Lower leg skin (tissue), 3 donors: ENCODE measurements around the gene RASA3.

Source experiments
- POLR2A ChIP-seq, 2 donors: fragments of 450-650 bp; IDR thresholded peaks; one replicate each; pipeline ENCODE4 v1.6.1; 2016 to 2017; ENCODE audit warnings: antibody characterized with exemption in 2 of 2, mild to moderate bottlenecking in 1 of 2, moderate library complexity in 1 of 2
- TF ChIP-seq, protein P1 (sequence below), 3 donors: fragments of 450-650 bp; IDR thresholded peaks; one replicate each; pipeline ENCODE4 v1.5.1; 2016; ENCODE audit warnings: antibody characterized with exemption in 3 of 3, mild to moderate bottlenecking in 3 of 3, moderate library complexity in 2 of 3

DNA sequence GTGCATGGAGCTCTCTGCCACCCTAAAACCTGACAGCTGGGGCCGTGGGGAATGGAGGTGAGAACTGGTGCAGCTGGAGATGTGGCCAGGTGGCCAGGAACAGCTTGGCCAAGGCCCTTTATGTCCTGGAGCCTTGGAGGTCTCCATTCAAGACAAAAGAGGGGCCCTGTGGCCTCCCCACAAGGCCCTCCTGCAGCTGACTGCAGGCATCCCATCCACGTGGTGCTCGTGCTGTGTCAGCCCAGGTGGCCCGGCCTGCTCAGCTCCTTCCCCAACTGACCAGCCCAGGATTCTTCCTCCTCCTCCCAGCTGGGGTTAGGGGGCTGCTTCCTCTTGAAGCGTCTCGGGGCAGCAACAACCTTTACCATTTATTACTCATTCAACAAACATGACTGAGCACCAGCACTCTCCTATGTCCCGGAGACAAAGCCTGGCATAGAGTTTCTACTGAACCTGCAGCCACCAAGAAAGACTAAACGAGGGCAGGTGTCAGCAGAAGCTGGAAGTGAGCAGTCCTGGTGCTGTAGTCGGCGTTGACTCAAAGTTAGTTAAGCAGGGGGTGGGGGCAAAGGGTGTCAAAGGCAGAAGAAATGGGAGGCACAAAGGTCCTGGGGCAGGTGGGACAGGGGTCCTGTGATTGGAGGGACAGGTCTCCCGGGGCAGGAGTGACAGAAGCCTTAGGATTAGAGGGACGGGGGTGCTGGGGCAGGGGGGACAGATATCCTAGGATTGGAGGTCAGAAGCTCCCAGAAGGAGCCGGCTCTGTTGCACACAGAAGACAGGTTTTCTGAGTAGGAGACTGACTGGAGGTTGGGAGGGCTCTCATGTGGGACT is 135.3 kb downstream of the RASA3 start:
- TF ChIP-seq, protein P1, sequence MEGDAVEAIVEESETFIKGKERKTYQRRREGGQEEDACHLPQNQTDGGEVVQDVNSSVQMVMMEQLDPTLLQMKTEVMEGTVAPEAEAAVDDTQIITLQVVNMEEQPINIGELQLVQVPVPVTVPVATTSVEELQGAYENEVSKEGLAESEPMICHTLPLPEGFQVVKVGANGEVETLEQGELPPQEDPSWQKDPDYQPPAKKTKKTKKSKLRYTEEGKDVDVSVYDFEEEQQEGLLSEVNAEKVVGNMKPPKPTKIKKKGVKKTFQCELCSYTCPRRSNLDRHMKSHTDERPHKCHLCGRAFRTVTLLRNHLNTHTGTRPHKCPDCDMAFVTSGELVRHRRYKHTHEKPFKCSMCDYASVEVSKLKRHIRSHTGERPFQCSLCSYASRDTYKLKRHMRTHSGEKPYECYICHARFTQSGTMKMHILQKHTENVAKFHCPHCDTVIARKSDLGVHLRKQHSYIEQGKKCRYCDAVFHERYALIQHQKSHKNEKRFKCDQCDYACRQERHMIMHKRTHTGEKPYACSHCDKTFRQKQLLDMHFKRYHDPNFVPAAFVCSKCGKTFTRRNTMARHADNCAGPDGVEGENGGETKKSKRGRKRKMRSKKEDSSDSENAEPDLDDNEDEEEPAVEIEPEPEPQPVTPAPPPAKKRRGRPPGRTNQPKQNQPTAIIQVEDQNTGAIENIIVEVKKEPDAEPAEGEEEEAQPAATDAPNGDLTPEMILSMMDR (IDR thresholded peaks at IDR 0.05): no peak
- no peak for TF ChIP-seq POLR2A (IDR thresholded peaks at IDR 0.05)
